Ectodermal cell (in vitro differentiated cells): Measurements from ENCODE around the gene ATP8B1.
A peak's percentile ranks its signal among the peaks of the same experiment; 100 is the strongest.
"Not testable (repeated sequence)": the region's sequence is repeated elsewhere in the genome, so short reads cannot be mapped to it uniquely, and the experiment has no call there.

ENCODE experiments used
- H3K27ac ChIP-seq: 2 replicates; pipeline ENCODE4 v1.7.0; 2013; ENCODE audit warnings: mild to moderate bottlenecking, low read depth, low read length; ENCODE audit not compliant: insufficient read depth, poor library complexity, severe bottlenecking
- H3K27me3 ChIP-seq: 2 replicates; pipeline ENCODE4 v1.7.0; 2013; ENCODE audit warnings: mild to moderate bottlenecking, low read length; ENCODE audit not compliant: insufficient read depth, control insufficient read depth, poor library complexity, severe bottlenecking
- H3K36me3 ChIP-seq: one replicate; pipeline ENCODE4 v1.7.0; 2013; ENCODE audit warnings: low read length; ENCODE audit not compliant: control insufficient read depth, insufficient read depth
- H3K4me1 ChIP-seq: one replicate; pipeline ENCODE4 v1.7.0; 2013; ENCODE audit warnings: low read length; ENCODE audit not compliant: control insufficient read depth, insufficient read depth
- H3K4me3 ChIP-seq: 2 replicates; pipeline ENCODE4 v1.7.0; 2013; ENCODE audit warnings: low read depth, low read length, control low read depth; ENCODE audit not compliant: insufficient read depth
- H3K9me3 ChIP-seq: 2 replicates; pipeline ENCODE4 v1.7.0; 2013; ENCODE audit warnings: mild to moderate bottlenecking, low read length, moderate library complexity; ENCODE audit not compliant: control insufficient read depth
- WGBS, 2 experiments: methylation state at CpG; one replicate each; pipeline ENCODE4 v1.1.7; 2013; ENCODE audit warnings: missing lambda C conversion rate in 2 of 2; 5-methylcytosine and 5-hydroxymethylcytosine counted together

The ATP8B1 gene

DNA sequence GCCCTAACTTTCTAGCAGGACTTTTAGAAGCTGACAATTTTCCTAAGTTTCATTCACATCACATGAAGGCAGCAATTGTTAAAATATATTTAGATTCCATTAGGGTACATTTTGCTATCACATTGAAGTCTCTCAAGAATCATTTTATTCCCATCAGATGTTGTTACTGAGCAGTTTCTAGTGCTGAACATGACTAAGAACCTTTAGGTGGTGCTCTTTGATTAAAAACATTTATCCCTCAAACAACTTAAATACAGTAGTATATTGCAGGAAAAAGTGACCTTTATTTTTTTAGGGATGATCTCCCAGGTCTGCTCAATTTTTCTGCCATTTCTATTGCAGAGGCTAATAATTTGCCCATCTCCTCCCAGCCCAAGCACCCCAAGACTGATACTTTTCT lies 158.6 kb downstream of the ATP8B1 start:
- Histone ChIP-seq H3K27me3 (no peaks in the 10 kb centered on the region), H3K4me1 (no peaks in the 10 kb centered on the region), H3K36me3 (no peaks in the 10 kb centered on the region), H3K4me3 (no peak overlapping the region), H3K27ac (no peak overlapping the region), H3K9me3 (no peaks in the 10 kb centered on the region)

DNA sequence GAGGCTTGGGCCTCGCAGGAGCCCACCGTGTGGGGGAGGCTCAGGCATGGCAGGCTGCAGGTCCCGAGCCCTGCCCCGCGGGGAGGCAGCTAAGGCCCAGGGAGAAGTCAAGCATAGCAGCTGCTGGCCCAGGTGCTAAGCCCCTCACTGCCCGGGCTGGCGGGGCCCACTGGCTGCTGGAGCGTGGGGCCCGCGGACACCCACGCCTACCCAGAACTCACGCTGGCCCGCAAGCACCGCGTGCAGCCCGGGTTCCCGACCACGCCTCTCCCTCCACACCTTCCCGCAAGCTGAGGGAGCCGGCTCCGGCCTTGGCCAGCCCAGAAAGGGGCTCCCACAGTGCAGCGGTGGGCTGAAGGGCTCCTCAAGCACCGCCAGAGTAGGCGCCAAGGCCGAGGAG lies 159.4 kb downstream of the ATP8B1 start:
- not testable (repeated sequence) for H3K27ac ChIP-seq, H3K9me3 ChIP-seq, H3K4me1 ChIP-seq, H3K27me3 ChIP-seq, H3K4me3 ChIP-seq, H3K36me3 ChIP-seq
- WGBS, 2 experiments, result 94 to 95% methylated on average over 25 of the region's 25 CpGs

DNA sequence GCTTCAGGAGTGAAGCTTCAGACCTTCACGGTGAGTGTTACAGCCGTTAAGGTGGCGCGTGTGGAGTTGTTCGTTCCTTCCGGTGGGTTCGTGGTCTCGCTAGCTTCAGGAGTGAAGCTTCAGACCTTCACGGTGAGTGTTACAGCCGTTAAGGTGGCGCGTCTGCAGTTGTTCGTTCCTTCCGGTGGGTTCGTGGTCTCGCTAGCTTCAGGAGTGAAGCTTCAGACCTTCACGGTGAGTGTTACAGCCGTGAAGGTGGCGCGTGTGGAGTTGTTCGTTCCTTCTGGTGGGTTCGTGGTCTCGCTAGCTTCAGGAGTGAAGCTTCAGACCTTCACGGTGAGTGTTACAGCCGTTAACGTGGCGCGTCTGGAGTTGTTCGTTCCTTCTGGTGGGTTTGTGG lies 160.7 kb downstream of the ATP8B1 start:
- not testable (repeated sequence) for H3K36me3 ChIP-seq, H3K27me3 ChIP-seq, H3K4me1 ChIP-seq, H3K27ac ChIP-seq, H3K4me3 ChIP-seq, H3K9me3 ChIP-seq
- 95 to 97% methylated on average over 23 of the region's 29 CpGs for WGBS, 2 experiments

DNA sequence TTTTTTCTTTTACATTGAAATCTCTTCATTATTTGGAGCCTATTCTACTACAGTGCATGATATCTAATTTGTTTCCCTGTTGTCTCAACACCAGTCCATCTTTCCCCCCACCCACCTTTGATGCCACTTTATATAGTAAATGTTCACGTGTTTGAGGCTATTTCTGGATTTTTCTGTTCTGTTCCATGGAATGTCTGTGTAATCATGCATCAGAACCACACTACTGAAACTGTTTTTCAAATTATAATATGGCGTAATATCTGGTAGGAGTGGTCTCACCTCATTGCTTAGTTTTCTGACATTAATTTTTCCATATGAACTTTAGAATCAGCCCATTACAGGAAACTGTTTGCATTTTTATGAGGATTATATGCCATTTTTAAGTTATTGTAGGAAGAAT lies 162.4 kb downstream of the ATP8B1 start:
- Histone ChIP-seq H3K9me3 (no peaks in the 10 kb centered on the region), H3K27me3 (no peaks in the 10 kb centered on the region), H3K4me1 (no peaks in the 10 kb centered on the region), H3K4me3 (no peak overlapping the region), H3K36me3 (no peaks in the 10 kb centered on the region), H3K27ac (no peak overlapping the region)
- WGBS, 2 experiments, result 90% methylated on average over 2 of the region's 2 CpGs; no CpG with 5 or more reads in 1 of the 2 experiments

DNA sequence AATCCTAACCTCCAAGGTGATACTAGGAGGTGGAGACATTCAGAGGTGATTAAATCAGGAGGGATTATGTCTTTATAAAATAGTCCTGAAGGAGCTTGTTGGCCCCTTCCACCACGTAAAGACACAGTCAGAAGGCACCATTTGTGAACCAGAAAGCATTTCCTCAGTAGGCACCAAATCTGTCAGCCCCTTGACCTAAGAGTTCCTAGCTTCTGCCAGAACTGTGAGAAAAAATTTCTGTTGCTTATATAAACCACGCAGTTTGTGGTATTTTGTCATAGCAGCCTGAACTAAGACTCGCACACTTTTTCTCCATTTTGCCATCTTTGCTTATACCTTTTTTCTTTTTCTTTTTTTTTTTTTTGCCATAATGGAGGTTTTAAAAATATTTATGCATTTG lies 162.9 kb downstream of the ATP8B1 start:
- H3K4me1 ChIP-seq, result no peaks in the 10 kb centered on the region
- H3K27me3 ChIP-seq, result no peaks in the 10 kb centered on the region
- H3K27ac ChIP-seq, result no peak overlapping the region
- H3K9me3 ChIP-seq, result no peaks in the 10 kb centered on the region
- H3K36me3 ChIP-seq, result no peaks in the 10 kb centered on the region
- no peak overlapping the region for H3K4me3 ChIP-seq
- WGBS, 2 experiments, result 65 to 94% methylated on average over 2 to 3 of the region's 3 CpGs

DNA sequence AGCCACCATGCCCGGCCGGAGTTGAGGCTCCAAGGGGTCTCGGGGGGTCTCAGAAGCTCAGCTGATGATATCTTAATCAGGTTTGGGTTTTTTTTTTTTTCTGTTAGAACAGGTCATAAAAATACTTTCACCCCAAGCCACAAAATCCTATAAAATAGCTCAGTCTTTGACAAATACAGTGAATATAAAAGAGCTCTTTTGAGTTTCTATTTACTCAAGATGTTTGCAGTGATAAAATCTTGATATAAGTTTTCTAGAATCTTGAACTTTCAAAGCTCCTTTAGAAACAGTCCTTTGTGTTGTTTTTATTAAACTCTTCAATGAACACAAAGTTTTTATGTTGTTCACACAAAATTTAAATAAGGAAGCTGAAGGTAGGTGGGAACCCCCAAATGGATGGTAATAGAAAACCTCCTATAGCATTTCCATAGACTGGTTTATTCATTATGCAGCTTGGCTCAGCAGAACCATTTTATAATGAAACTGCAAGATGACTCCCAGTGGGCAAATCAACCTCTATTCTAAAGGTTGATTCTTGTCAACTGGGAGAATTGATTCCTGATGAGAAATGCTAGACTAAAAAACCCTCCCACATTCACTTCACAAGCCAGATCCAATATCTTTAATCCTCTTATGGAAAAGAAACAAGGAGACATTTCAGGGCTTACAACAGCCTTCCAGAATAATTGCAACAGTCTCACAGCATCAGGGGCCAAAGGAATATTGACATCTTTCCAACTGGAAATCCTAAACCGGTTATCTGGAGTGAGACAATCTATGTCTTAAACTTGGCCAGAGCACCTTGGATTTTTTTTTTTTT lies 167.9 kb downstream of the ATP8B1 start:
- H3K27ac ChIP-seq, result no peak overlapping the region
- no peaks in the 10 kb centered on the region for H3K27me3 ChIP-seq
- 92 to 96% methylated on average over 4 of the region's 4 CpGs for WGBS, 2 experiments
- no peaks in the 10 kb centered on the region for H3K4me1 ChIP-seq
- H3K4me3 ChIP-seq, result no peak overlapping the region
- no peaks in the 10 kb centered on the region for H3K36me3 ChIP-seq
- no peaks in the 10 kb centered on the region for H3K9me3 ChIP-seq

DNA sequence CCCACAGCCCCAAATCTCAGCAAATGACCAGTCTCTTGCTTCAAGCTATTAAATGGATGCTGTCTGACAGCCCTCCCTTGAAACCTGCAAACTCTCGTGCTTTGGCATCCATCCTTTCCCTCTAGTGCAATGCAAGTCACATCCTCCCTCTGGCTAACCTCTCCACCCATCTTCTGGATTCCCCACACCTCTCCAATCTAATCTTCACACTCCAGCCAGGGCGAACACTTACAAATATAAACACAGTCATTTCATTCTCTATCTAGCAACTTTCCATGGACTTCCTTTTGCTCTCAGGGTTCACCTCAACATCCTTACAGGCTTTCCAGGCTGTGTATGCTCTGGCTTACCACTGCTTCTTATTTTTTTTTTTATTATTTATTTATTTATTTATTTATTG lies 171.4 kb downstream of the ATP8B1 start:
- 92 to 96% methylated on average over 2 of the region's 2 CpGs for WGBS, 2 experiments
- Histone ChIP-seq H3K9me3 (no peaks in the 10 kb centered on the region), H3K27me3 (no peaks in the 10 kb centered on the region), H3K4me3 (no peak overlapping the region), H3K27ac (no peak overlapping the region), H3K4me1 (no peaks in the 10 kb centered on the region), H3K36me3 (no peaks in the 10 kb centered on the region)

DNA sequence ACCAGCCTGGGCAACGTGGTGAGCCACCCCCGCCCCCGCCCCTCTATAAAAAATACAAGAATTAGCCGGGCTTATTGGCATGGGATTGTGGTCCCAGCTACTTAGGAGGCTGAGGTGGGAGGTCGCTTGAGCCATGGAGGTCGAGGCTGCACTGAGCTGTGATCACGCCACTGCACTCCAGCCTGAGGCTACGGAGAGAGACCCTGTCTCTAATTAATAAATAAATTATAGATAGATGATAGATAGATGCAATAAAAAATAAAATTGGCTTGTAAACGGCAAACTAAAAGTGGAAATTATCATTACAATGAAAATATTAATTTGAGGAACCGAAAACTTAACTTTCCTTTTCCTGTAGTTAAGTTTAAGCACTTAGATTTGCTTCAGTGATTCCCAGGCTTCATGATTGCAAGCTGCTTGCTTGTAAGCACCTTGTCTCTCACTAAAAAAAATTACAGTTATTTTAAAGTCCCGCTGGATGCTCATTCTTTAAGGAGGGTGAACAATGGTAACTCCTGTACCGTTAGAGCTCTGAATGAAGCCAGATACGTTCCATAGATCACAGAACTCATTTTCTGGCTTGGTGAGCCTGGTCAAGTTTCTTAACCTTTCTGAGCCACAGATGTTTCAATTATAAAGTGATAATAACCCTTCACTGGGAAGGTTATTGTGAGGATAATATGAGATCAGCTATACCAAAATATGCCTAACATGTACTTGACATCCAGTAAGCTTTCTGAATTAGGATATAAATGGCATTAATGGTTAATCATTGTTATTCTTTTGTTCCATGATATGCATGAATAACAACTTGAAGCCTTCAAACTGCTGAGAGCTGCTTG lies 172.1 kb downstream of the ATP8B1 start:
- 82 to 83% methylated on average over 11 to 13 of the region's 13 CpGs for WGBS, 2 experiments
- Histone ChIP-seq H3K27ac (no peak overlapping the region), H3K9me3 (no peaks in the 10 kb centered on the region), H3K4me3 (peak overlapping the region; percentile 55), H3K27me3 (no peaks in the 10 kb centered on the region), H3K36me3 (no peaks in the 10 kb centered on the region), H3K4me1 (no peaks in the 10 kb centered on the region)

DNA sequence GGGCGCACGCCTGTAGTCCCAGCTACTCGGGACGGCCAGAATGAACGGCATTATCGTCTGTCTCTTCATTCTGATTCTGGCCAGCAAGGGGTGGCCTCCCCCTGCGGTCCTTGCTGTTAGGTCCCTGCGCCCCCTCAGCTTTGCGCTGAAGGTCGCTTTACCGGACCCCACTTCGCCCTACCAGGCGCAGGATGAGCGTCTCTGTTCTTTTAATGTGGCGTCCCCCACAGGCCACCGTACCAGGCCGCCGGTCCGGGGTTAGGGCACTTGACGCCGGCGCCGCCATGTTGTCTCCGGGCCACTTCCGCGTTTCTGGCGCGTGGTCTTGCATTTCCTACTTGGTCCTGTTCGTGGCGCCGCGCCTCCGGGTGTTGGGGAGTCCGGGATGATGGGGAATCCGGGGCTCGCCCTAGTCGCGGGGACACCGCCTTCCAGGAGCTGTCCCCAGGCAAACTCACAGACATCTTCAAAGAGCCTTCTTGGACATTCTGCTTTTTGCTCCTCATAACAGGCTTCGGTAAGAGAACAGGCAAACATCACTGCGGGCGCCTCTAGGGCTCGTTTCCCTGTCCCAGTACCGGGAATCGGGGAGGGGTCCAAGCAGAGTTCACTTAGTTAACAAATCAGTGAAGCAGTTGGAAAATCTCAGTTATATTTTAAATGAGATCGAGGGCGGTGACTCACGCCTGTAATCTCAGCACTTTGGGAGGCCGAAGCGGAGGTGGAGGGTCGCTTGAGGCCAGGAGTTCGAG lies 172.9 kb downstream of the ATP8B1 start:
- H3K4me1 ChIP-seq, result no peaks in the 10 kb centered on the region
- no peaks in the 10 kb centered on the region for H3K9me3 ChIP-seq
- H3K27me3 ChIP-seq, result no peaks in the 10 kb centered on the region
- no peaks in the 10 kb centered on the region for H3K36me3 ChIP-seq
- peak overlapping the region; percentile 55 for H3K4me3 ChIP-seq
- no peak overlapping the region for H3K27ac ChIP-seq
- 16 to 17% methylated on average over 52 of the region's 52 CpGs for WGBS, 2 experiments

DNA sequence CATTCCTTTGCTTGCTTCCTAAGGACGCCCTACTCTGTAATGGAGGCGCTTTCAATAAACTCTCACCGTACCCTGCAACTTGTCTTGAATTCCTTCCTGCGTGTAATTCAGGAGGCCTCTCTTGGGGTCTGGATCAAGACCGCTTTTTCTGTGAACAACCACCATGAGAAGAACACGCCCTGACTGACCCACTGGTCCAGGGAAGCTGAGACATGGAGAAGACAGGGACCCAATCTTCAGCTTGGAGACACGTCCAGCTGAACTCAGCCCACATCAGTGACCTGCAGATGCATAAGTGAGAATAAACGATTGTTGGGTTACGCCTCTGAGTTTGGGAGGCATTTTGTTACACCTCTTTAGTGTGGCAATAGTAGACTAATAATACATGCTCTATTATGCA lies 173.7 kb downstream of the ATP8B1 start:
- H3K9me3 ChIP-seq, result no peaks in the 10 kb centered on the region
- H3K4me3 ChIP-seq, result peak overlapping the region; percentile 55
- no peaks in the 10 kb centered on the region for H3K36me3 ChIP-seq
- H3K27me3 ChIP-seq, result no peaks in the 10 kb centered on the region
- no peaks in the 10 kb centered on the region for H3K4me1 ChIP-seq
- no peak overlapping the region for H3K27ac ChIP-seq
- 96% methylated on average over 9 of the region's 9 CpGs for WGBS, 2 experiments
